ENCODE measurements around the gene CACHD1.
"Not testable (repeated sequence)": the region's sequence is repeated elsewhere in the genome, so short reads cannot be mapped to it uniquely, and the experiment has no call there.

The CACHD1 gene

DNA sequence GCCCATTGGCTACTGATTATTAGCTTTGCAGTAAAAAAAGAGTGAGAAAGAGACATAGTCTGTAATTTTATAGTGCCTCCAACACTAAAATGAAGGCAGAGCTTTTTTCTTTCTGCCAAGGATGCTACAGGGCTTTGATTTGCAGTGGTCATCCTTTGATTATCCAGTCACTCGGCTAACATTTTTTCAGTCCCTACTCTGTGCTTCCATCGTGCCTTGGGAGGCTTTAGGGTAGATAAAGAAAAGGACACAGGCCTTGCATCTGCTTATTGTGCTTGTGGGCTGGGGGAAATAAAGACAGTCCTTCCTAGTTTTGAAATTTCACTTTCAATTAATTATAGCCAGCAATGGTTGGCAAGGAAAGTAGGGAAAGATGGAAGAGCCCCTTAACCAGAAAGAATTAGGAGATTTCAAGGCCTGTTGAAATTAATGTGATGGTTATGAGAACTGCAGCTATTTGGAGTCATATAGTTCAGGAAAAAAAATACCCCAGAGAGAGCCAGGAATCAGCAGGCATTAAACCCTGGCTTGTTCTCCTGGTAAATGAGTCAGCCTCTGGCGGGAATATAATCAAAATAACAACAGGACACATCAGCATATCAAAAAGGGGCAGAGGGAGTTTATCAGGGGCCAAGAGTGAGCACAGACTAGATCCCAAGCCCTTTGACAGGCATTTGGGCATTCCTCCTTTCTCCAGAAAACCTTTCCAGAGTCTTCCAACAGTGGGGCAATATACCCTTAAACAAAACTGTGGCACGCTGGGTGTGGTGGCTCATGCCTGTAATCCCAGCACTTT, 27.4 kb downstream of the CACHD1 start:
- no peak for DNase-seq (ENCODE audit: low read depth)

DNA sequence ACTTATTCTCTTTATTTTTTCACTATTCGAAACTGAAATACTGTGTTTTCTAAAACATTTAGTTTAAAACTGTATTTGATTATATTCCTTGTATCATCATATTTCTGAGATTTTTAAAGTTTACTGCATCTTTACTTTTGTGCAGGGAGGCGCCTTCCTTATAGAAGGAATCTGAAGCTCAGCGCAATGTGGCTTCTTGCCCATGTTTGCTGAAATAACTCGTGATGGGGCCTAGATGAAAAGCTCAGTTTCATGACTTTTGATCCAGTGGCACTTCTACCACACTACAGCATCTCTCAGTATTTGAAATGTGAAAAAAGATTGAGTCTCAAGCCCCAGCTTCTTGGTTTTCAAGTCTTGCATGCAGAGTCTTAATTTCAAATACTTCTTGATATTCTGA, 28.4 kb downstream of the CACHD1 start:
- no peak for DNase-seq (ENCODE audit: low read depth)

DNA sequence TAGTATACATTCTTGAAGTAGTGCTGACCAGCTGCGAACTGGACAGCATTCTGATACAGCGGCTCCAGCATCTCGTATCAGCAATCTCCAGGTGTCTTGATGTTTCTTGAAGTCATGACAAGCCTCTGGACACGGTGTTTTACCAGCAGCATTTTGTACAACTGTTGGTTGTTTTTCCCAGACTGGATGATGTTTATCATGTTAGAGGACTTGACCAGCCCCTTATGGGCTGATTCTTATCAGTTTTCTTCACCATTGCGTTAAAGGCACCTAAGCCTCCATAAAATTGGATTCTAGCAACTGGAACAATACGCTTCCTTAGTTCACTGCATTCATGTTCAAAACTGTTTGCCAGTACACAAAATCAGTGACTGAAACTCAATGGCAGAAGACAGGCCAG, 29.1 kb downstream of the CACHD1 start:
- DNase-seq (ENCODE audit: low read depth): no peak

DNA sequence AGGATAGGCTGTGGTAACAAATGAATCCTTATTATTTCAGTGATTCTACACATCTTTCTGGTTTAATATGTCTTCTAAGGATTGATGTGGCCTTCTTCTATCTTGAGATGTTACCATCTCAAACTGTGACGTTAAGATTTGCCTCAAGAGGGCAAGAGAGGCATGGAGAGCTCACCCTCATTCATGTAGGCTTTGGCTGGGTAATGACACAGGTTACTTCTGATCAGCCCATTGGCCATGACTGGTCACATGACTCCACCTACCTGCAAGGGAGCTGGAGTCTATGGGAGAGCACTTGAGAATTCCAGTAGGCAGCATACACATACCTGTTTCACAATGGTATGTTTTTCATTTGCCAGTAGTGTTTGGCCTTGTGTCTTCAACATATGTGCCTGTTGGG, 30.0 kb downstream of the CACHD1 start:
- no peak for DNase-seq (ENCODE audit: low read depth)

DNA sequence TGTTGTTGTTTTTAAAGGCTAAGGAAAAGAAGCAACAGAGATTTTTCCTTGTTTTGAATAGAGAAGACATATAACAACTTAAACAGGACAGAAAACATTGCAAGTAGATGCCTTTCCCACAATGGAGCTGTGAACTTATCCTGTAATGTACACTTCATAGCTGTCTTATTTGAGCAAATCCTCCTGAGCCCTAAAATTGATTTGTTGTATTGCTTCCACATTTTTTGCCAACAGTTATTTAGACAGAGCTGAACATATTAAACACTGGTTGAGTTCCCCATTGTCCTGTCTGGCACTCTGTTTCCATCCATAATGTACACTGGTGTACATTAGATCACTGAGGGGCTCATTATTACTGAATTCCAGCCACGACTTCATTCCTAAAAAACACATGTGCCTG, 32.2 kb downstream of the CACHD1 start:
- no peak for DNase-seq (ENCODE audit: low read depth)

DNA sequence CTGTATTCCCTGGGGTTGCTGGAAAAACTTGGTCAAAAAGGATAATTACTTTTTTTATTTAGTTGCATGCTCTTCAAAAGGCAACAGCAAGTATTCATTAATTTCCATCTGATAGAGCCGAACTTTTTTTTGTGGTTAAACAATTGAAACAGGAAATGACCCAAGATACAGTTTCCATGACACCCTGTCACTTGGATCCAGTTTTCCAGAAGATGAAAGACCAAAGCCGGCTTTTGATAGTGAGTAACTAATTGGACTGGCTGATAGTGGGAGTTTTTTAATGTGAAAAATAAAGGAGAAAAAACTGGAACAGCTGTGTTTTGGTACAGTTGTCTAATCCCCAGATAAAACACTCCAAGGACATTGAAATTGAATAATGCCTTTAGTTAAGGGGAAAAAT, 33.0 kb downstream of the CACHD1 start:
- no peak for DNase-seq (ENCODE audit: low read depth)

DNA sequence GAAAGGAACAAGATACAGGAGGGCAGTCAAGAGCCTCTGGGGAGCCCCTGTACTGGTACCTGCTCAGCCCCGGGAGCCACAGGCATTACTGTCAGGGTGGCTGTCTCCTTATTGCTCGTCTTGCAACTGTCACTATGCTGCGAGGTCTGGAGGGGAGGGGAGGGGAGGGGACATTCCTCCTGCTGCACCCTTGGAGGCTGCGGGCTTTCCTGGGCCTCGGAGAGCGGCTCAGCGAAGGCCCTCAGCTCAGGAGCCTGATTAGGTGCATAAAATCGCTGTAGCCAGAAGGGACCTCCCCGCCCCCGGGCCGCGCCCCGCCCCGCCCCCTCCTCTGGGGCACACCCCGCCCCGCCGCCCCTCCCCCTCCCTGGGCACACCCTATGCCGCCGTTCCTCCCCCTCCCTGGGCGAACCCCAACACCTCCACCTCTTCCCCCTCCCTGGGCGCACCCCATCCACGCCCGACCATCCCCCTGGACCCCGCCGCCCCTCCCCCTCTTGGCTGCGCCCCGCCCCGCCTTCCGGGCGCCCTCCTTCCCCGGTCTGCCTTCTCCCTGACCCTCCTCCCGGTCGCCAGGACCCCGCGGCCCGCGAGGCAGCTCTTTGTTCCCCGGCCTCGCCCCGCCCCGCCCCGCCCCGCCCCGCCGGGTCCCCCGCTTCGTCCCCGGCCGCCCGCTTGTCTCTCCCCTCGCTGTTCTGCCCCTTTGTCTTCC, 35.5 kb downstream of the CACHD1 start:
- peak; percentile 24 for DNase-seq (ENCODE audit: low read depth)

DNA sequence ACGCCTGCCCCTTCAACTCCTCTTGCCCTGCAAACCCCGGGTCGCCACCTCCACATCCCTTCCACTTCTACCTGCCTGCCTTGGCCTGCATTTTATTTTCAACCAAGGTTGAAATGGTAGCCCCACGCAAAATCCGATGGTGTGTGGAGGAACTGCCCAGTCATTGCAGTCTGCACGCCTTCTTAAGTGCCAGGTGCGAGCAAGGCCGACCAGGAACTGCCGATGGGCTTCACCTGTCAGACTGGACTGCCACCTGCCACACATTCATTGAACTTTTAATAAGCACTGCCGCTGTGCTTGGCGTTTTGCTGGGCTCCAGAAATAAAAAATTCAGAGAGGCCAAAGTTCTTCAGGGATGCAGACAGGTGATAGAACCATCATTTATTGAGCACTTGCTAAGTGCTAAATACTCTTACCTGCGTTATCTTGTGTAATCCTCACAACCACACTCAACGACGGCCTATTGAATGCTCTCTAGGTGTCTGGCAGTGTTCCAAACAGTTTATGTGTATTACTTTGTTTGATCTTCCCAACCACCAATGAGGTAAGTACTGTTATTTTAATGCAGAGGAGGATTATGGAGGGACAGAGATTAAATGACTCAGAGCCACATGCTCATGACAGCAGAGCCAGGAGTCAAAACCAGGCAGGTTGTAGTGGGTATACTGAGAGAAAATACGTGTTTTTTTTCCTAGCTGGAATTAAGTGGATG, 36.2 kb downstream of the CACHD1 start:
- DNase-seq (ENCODE audit: low read depth): no peak

DNA sequence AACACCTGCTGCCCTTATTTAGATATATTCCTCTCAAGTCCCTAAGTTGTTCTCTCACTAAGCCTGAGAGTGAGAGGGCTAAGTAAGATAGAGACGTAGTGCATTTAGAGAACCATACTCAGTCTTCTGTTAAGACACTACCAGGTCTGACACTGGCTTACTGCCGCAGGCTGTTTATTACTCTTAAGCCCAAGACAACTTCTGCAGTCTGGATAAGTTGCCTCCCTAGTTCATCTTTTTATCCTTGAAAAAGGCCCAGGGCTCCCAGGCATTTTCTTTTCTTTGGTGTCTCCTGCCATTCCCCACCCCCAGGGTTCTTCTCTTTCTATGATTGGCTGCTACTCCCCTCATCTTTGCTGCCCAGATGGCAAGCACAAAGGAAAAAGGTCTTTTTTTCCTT, 38.7 kb downstream of the CACHD1 start:
- DNase-seq (ENCODE audit: low read depth): no peak

DNA sequence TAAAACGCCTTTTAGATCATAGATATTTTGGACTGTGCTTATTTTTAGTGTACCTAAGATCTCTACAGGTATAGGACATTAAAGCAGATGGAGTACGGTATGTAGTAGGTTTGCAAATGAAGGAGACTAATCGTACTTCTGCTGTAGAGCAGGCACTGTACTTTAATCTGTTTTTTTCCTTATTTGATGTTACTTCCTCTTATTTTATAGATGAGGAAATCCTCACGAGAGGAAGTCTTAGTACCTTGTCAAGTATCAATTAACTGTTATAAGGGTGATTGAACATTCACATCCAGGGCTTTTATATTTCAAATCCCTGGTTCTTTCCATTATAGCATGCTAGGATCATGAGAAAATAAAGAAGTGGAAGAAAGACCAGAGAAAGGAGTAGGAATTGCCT, 41.1 kb downstream of the CACHD1 start:
- no peak for DNase-seq (ENCODE audit: low read depth)

DNA sequence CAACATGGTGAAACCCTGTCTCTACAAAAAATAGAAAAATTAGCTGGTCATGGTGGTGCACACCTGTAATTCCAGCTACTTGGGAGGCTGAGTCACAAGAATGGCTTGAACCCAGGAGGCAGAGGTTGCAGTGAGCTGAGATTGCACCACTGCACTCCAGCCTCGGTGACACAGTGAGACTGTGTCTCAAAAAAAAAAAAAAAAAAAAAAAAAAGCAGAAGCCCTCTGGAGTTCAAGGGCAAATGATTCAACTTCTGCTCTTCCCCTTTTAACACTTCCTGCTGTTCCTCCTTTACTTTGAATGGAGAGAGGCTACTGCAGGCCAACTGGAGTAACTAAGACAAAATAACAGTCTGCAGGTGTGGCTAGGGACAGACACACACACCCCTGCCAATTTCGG, 42.3 kb downstream of the CACHD1 start:
- DNase-seq (ENCODE audit: low read depth): not testable (repeated sequence)

DNA sequence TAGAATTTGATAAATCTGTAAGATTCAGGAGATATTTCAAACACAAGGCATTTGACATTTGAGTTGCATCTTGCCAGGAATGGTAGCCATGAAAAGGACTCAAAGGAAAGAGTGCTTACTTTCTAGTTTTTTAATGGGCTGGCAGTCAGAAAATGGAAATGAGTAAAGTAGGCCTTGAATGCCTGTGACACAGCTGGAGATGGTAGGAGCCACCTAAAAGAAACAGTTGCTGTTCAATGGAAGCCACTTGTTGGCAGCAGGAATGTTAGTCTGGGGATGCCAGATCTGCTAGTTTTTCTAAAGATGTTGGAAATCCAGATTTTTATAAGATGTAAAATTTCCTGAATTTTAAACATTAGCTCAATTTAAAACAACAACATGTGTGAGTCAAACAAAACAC, 43.6 kb downstream of the CACHD1 start:
- DNase-seq (ENCODE audit: low read depth): no peak

DNA sequence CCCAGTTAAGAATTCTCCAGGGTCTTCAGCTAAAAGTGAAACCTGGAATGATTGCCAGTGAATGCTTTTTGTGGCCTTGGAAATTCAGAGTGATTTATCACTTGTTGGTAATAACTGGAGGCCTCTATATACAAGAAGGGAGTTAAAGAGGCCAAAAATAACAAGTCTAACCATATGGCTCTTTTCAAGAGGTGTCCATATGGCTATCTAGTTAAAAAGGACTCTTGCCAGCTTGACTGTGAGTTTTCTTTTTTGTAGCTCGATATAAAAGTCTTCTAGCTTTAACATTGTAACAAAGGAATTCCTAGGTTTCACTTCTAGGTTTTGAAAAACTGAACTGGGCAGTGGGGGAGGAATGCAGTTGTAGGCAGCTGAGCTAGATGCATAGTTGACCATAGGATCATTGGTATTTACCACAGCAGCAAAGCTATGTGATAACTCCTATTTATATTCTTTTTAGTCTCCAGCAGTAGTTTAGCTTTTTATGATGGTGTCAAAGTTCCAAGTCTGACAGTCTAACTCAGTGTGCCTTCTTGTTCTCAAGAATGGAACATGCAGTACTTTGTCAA, 44.4 kb downstream of the CACHD1 start:
- no peak for DNase-seq (ENCODE audit: low read depth)

DNA sequence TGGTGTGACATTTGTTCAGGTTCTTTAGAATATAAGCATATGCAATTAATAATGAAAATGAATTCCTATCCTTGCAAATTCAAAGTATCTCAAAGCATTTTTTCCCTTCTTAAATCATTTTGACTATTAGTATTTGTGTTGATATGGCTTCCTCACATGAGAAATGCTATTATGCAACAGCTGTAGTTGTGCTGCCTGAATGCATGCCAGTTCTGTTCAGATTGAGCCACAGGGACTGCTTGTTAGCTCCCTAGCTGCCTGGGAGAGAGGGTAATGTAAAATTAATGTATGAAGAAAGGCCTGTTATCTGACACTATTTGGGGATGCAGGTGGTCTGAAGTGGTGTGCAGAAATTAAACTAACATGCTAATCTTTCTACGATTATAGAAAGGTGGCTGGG, 45.5 kb downstream of the CACHD1 start:
- DNase-seq (ENCODE audit: low read depth): no peak

DNA sequence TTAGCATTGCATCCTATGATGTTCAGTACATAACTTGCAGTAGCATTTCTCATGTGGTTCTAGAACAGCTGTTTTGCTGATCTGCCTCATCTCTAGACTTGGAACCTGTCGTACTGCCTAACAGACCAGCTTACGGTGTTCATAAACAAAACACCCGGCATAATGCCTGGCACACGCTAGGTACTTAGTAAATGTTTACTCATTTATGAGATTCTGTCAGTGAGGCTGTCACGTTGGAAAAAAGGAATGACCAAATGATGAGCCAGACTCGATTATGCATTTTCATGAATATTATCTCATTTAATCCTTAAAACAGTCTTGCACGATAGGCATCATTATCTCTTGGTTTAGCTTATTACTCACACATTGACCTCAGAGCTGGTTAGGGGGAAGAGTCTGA, 46.4 kb downstream of the CACHD1 start:
- DNase-seq (ENCODE audit: low read depth): no peak

DNA sequence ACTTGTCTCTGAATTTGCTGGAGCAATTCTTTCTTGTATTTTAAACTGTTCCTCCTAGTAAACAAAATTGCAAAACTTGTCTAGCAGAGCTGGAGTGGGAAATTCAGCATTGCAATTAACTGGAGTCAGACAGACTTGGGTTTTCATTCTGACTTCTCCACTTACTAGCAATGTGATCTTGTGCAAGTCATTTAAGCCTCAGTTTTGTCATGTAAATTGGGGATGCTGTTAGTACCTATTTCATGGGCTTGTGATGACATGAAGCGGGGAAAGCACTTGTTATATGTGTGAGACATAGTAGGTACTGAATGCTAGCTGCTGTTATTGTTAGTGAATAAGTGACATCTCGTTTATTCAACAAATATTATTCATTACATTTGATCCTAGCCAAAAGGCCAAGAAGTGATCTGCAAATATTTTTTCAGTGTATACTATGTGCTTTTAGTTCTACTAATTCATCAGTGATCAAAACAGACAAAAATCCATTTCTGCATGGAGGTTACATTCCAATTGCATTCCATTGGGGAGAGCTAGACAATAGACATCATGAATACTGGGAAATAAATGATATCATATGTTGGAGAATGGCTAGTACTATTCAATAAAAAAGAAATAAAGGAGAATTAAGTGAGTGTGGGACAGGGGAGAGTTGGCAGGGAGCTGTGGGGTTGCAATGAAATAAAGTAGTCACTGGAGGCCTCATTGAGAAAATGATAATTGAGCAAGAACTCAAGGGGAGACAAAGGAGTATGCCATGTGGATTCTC, 47.1 kb downstream of the CACHD1 start:
- no peak for DNase-seq (ENCODE audit: low read depth)

DNA sequence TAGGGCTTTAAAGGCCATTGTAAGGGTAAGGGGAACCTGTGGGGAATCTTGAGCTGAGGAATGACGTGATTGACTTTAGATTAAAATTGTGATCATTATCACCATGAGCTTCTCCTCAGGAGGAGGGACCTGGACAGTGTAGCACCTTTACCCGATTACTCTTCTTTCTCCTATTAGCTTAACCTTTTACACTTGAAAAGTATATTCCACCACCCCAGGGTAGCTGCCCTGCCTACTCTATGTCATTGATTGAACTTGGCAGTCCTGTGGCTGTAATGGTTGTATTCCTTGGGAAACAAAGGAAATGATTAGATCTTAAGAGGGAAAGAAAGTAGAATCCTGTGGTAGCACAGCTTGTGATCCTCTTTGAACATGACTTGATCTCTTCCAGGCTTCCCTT, 47.7 kb downstream of the CACHD1 start:
- DNase-seq (ENCODE audit: low read depth): no peak

DNA sequence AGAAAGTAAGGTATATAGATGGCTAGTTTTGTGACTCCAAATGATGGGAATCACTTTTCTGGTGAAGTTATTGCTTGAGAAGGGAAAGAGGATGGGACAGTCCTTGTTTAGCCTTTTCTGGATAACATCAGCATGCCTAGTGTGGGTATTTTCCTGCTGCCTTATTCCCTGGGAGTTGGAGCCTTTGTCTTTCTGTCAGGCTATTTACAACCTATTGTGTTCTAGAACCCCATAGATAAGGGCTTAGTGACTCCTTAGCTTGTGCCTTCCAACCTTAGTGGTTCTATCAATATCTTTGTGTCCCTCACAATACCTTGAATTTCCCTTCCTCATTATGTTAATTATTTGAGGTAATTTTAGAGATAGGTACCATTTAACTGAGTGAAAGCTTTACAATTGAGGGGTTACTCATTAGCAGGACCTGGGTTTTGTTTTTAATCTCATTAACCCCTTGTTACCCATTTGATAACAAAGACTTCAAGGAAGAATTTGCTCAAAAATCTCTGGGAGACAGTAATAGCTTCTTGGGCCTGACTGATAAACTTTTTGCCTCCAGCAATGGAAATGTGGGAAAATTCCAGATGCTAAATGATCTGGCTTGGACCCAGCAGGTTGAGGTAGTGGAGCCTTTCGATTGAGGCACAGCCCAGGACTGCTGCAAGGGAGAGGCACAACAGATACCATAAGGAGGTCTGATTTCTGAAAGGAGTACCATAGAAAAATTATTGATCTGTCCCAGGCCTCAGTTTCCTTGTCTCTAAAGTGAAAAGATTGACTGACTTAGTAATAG, 49.0 kb downstream of the CACHD1 start:
- no peak for DNase-seq (ENCODE audit: low read depth)

DNA sequence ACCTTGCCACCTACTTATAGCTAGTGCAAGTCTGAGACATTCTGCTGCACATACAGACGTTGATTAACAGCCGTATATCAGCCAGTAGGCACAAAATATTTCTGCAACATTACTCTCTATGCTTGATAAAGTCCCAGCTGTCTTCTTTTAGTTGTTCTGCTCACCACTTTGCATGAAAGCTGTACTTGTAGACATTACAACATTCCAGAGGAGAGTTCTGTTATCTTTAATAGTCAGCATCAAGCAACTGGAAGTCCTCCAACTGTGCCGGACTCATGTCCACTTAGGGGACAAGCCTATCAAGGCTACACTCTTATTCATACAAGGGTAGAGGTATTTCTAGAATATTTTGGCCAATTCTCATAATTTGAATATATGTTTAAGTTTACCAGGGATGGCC, 50.0 kb downstream of the CACHD1 start:
- no peak for DNase-seq (ENCODE audit: low read depth)

DNA sequence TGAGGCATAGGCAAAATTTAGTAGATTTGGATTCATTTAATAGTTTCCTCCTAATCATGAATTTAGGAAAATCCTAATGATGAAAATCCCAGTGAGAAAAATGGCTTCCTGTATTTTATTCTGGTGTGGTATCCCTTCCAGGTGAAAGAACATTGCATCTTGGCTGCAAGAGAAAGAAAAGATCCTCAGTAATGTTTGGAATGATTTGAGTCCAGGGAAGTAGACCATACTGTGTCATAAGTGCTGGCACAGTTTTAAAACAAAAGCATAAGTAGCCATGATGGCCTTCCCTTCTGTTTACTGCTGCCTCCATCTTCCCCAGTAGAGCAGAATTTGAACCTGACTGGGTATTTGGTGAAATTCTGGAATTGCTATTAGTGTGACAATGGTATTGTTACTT, 52.8 kb downstream of the CACHD1 start:
- no peak for DNase-seq (ENCODE audit: low read depth)
